GM08714 (cell line): ENCODE results near the gene UBE3C.

Source experiments
- H3K4me3 ChIP-seq: fragments of 200-500 bp; sonication (Bioruptor generic); 2 replicates; pipeline ENCODE4 v1.5.1; 2014; ENCODE audit warnings: mild to moderate bottlenecking, low read length, inconsistent platforms
- ZNF274 ChIP-seq: IDR thresholded peaks from 2 replicates; pipeline ENCODE4 v1.6.1; 2012; ENCODE audit warnings: mild to moderate bottlenecking, low read depth, low read length

UBE3C gene

DNA sequence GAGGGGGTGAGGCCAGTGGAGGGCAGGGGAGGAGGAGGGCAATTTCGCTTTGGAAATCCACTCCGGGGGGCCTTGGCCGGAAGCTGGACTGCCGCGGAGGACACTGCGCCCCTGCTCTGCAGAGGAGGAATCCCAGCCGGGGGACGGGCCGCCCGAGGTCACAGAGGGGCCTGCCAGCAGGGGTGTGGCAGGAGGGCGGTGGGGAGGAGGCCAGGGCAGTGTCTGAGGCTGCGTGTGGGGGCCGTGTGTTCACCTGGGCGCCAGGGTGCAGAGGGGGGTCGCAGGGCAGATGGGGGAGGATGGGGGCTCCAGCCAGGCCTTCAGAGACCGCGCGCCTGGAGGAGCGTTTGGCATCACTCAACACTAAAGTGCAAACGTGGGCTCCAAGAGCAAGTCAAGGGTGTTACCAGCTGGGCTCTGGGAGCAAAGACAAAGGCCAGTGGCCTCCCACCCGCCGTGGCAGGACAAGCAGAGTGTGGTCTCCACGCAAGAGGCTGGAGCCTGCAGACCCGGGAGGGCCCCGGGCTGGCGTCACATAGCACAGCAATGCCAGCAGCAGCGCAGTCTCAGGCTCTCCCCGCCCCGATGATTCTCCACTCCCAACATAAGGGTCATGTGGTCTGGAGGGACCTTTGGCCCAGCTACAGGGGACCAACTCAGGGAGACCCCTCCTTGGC lies 152.8 kb downstream of the UBE3C start:
- H3K4me3 ChIP-seq, result no peak overlapping the region
- no peak for TF ChIP-seq ZNF274

DNA sequence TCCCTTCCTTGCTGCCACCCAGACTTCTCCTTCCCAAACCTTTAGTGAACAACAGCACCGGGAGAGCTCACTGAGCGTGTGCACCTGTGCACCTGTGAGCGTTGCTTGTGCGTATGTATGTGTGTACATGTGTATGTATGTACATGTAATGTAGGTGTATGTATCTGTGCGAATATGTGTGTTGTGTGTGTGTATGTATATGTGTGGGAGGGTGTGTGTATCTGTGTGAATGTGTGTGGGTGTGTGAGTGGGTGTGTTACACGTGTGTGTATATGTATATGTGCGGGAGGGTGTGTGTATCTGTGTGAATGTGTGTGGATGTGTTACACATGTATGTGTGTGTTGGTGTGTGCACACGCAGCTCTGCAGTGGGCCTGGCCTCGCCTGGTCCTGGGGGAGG lies 153.5 kb downstream of the UBE3C start:
- H3K4me3 ChIP-seq, result no peak overlapping the region
- no peak for TF ChIP-seq ZNF274

DNA sequence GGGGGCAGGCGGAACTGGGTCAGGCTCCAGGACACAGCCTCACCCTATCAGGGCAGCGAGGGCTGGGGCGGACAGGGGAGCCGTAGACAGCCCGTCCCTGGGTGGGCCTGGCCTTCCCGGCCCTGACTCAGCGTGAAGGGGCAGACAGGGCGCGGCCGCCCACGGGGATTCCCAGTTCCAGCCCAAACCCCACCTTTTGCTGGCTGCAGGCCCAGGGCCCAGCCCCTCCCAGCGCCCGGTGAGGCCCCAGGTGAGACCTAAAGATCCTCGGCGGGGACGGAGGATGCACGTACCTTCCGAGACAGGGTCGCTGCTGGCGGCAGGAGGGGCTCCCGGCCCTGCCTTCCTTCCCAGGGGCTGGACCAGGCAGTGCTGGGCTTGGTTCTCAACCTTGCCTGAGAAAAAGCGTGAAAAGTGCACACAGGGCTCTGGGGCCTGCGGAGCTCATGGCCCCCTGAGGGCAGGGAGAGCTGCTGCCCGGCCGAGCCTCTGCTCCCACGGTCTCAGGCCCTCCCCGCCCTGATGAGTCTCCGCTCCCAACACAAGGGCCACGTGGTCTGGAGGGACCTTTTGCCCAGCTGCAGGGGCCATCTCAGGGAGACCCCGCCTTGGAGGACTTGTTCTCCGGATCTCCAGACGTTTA lies 154.2 kb downstream of the UBE3C start:
- no peak overlapping the region for H3K4me3 ChIP-seq
- no peak for TF ChIP-seq ZNF274

DNA sequence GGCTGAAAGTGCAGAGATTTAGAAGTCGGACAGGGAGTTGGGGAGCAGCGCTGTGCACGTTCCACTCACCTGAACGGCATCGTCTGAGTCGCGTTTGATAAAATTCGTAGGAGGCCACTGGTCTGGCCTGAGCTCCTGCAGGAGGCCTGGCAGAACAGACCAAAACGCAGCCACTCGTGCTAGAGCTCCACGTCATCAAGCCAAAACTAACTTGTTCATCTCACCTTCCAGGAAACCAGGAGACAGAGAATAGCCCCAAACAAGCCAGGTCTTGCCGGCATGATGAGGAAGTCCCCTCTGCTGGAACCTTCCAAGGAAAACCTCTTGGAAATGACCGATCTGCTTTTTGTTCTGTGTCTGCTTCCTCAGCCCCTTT lies 154.7 kb downstream of the UBE3C start:
- no peak overlapping the region for H3K4me3 ChIP-seq
- TF ChIP-seq ZNF274, result no peak

DNA sequence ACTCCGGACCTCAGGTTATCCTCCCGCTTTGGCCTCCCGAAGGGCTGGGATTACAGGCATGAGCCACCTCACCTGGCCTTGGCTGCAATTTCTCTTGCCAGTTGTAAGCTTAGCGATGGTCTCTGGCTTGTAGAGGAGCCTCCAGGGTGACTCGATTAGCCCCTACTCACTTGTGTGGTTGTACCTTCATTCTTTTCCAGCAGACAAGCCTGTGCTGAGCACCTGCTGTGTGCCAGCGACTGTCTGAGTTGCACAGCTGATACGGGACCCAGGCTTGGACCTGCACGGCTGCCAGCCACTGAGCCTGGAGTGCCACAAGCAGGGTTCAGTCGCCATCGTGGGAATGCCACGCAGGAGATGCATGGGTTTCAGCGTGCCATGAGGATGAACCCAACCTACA lies 156.0 kb downstream of the UBE3C start:
- no peak overlapping the region for H3K4me3 ChIP-seq
- TF ChIP-seq ZNF274, result no peak

DNA sequence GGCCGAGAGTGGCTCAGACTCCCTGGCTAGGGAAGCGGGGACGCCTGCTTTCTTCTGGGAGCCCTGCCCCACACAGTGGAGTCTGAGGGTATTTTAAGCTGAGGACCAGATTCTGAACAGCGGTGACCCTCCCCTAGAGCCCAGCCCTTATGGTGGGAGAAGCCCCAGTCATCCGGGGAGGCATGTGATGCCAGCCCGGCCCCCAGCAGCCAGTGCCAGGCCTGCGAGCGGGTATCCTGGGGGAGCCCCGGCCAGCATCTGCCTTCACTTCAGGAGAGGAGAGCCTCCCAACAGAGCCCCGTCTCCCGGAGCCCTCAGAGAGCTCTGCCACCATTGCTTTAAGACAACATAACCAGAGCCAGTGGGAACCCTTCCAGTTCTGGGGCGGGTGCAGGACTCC lies 156.6 kb downstream of the UBE3C start:
- TF ChIP-seq ZNF274, result no peak
- no peak overlapping the region for H3K4me3 ChIP-seq

DNA sequence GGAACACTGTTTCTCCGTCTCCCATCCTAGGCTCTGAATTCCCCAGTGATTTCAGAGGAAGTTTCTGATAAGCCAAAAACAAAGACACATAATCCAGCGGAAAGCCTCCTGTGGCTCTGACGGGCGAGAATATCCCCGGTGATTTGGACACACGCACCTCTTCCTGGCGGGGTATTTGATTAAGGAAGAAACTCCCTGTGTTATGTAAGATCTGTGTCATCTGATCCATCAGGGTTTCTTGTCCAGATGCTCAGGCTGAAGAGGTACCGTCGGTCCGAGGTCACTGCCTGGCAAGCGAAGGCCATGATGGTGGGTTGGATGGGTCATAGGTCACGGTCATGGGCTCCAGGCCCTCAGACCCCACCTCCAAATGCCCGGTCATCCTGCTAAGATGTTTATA lies 158.5 kb downstream of the UBE3C start:
- no peak overlapping the region for H3K4me3 ChIP-seq

DNA sequence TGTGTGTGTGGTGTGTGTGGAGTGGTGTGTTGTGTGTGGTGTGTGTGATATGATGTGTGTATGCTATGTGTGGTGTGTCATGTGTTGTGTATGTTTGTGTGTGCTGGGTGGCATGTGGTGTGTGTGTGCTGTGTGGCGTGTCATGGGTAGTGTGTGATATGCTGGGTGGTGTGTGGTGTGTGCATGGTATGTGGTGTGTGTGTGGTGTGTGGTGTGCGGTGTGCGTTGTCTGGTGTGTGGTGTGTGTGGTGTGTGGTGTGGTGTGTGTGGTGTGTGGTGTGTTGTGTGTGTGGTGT lies 160.5 kb downstream of the UBE3C start:
- no peak for TF ChIP-seq ZNF274
- H3K4me3 ChIP-seq, result no peak overlapping the region

More for the DNA sequence above, 158.5 kb downstream of the UBE3C start:
- TF ChIP-seq ZNF274, result no peak

DNA sequence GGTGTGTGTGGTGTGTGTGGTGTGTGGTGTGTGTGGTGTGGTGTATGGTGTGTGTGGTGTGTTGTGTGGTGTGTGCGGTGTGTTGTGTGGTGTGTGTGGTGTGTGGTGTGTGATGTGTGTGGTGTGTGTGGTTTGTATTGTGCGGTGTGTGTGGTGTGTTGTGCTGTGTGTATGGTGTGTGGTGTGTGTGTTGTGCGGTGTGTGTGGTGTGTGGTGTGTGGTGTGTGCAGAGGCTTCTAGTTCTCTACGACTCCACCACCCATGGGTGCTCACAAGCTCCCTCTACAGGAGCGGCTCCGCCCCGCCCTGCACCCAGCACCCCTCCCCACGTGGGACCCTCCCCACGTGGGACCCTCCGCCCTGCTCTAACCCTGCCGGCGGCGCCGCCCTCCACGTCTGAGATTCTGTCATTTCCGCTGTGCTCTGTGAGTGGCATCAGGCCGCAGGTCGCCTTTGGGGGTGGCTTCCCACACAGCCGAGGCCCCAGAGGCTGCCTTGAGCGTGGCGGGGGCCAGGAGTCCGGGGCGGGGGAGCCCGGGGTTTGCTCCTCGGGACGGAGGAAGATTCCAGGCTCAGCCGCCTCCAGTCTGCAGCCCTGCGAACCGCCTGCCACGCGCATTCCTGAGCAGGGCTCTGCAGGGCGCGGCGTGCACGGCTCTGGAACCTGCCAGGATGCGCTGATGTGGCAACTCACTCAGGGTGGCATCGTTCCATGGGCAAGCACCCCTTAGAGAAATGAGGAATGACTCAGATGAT lies 161.1 kb downstream of the UBE3C start:
- no peak overlapping the region for H3K4me3 ChIP-seq
- no peak for TF ChIP-seq ZNF274

DNA sequence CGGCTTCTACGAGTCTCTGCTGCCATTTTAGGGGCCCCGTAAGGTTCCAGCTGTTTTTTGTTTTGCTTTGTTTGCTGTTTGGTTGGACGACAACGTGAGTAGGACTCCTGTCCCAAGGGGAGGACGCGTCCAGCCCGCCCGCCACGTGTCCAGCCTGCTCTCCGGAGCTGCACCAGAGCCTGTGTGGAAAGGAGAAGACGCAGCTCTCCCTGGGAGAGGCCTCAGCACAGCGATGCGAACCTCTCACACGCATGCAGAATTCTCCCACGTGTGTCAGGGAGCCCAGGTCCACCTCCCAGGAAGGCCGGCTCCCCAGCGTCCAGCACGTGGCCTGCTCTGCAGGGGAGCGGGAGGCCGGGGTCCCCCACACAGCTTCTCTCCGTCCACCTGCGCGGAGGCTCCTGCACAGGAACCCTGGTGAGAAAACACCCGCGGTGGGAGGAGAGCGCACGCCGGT lies 161.7 kb downstream of the UBE3C start:
- H3K4me3 ChIP-seq, result no peak overlapping the region

DNA sequence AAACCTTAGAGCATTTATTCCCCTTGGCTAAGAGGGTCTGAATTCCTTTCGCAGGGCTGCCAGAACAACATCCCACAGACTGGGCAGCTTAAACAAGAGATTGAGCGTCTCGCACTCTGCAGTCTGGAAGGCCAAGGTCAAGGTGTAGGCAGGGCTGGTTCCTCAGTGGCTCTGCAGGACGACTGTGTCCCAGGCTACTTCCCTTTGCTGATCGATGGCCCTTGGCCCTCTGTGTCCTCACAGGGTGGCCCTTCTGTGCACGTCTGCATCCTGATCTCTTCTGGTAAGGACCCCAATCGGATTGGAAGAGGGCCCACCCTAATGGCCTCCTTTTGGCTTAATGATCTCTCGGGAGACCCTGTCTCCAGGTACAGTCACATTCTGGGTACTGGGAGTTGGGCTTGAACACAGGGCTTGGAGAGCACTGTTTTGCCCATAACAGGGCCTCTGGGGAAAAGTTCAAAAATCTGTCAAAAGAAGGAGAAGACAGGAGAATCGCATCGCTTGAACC lies 162.9 kb downstream of the UBE3C start:
- no peak overlapping the region; the same call in 1 of the 2 replicates for H3K4me3 ChIP-seq
- no peak for TF ChIP-seq ZNF274

More for the DNA sequence above, 161.7 kb downstream of the UBE3C start:
- TF ChIP-seq ZNF274, result no peak

DNA sequence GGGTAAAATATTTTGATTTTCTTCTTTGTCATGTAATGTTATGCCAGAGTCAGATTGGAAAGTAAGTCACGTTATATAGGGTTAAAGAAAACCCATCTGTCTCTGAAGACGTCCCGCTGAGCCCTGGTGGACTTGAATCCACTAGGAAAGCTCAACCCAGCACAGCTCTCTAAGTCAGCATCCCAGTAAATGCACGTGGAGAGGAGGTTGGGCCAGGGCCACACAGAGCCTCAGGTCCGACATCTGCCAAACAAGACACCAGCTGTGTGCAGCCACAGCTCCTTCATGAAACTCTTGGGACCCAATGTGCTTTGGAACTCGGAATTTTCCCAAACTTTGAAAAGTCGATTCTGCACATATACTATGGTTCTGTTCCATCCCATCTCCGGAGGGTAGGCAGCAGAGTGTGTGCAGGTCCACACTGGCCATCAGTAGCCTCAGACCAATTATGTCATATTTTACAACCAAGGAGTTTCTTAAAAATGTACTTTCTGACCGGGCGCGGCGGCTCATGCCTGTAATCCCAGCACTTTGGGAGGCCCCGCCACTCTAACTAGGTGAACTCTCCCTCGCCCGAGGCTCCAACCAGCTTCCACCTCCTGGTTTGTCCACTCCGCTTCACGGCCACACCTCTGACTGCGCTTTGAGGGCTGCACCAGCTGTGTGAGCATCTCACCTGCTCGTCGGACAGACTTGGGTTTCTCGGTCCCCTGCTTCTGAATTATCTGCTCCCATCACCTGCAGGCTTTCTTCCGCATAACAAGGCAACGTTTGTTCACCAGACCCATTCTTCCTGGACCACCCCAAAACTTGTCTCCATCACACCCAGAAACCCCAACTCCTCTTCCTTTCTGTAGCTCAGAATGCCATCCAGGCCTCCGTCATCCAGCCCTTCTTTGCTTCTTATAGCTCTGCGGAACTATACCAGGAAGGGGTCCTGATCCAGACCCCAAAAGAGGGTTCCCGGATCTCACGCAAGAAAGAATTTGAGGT lies 168.4 kb downstream of the UBE3C start:
- TF ChIP-seq ZNF274, result no peak

DNA sequence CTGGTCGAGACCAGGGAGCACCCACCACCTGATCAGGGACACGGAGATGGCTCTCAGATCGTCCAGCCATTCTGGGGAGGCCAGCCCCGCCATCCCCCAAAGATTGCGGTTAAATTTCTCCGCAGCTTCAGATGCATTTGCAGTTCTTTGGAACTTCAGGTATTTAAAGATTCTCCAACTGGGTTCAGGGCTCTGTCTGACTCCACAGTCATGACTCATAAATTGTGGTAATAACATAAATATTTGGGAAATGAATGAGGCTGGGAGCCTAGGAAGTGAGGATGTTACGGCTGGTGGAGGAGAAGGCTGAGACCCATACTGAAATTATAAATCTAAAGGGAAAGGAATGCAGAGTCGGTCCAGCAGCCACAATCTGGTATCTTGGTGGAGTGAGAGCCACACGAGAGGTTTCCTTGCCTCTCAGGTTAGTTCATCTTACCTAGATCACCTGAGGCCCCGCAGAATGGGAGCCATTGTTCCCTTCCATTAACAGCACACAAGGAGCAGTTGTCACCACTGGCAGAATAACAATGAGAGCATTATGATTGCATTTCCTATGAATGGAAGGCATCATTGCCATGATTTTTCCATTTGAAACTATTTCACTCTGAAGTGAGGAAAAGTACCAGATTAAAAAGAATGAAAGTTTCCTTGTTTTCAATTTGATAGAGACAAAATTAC lies 171.4 kb downstream of the UBE3C start:
- H3K4me3 ChIP-seq, result no peak overlapping the region
- no peak for TF ChIP-seq ZNF274

More for the DNA sequence above, 168.4 kb downstream of the UBE3C start:
- no peak overlapping the region for H3K4me3 ChIP-seq
